Iris pigment epithelial cell (primary cell): Measurements from ENCODE around the gene UTF1.

ENCODE experiments used
- DNase-seq: peaks from one replicate; pipeline ENCODE4 v3.0.0-alpha.2; 2011; ENCODE audit warnings: low read depth

The UTF1 gene

DNA sequence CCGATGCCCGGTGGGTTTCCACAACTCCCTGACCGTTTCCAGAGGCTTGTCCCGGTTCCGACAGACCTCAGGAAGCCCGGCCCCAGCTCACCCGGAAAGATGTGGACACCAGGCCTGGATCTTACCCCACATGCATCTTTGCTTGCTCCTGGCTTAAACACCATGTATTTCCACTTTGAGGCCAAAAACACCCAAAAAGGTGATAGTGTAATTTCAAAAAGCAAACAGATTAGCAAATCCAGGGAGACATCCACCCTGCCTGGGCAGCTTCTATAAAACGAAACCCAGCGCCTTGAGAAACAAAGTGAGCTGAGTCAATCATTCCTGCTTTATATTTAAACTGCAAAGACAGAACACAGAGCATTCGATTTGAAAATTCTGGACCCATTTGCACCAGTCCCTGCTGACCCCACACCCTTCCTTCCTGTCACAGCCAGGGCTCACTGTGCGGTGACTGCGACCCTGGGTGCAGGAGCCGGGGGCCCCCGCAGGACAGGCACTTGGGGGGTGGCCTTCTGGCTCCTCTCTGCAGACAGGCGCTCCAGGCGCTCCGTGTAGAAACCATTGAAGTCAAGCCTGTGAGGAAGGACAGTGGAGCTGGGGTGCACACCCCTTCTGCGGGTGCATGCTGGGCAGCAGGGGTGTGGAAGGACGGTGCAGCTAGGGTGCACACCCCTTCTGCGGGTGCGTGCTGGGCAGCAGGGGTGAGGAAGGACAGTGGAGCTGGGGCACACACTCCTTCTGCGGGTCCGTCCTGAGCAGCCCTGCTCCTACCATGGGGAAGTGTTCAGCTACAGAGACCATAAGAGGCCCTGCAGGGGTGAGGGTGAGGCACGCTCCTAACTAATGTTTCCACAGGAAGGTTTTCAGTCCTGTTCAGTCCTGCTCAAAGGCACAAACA lies 49.6 kb downstream of the UTF1 start:
- DNase-seq = no peak

DNA sequence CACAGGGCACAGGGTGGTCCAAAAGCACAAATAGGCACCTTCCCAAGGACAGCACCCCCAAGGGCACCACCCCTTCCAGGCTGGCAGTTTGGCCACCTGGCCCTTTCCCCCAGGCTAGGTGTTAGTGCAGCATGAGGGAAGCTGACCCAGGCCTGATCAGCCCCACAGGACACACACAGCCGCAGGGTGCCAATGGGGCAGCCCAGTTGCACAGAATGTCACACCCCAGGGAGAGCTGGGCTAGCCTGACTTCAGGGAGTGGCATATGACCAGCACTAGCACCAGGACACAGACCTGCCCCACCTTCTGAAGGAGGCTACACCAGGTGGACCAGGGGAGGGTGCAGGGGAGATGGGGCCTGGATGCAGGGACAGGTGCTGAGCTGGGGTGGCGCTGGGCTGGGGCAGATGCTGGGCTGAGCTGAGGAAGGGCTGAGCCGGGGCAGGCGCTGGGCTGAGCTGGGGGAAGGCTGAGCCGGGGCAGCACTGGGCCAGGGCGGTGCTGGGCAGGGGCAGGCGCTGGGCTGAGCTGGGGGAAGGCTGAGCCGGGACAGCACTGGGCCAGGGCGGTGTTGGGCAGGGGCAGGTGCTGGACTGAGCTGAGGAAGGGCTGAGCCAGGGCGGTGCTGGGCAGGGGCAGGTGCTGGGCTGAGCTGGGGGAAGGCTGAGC lies 50.5 kb downstream of the UTF1 start:
- DNase-seq = no peak

DNA sequence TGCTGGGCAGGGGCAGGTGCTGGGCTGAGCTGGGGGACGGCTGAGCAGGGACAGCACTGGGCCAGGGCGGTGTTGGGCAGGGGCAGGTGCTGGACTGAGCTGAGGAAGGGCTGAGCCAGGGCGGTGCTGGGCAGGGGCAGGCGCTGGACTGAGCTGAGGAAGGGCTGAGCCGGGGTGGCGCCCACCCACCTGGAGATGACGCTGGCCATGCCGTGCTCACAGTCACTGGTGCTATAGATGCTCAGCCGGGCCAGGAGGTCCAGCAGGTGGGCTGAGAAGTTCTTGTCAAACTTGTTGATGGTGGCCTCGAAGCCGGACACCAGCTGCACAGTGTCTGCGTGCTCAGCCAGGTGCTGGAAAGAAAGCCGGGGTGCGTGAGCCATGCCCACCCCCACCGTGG lies 51.1 kb downstream of the UTF1 start:
- no peak for DNase-seq
